ENCODE measurements around the gene CATSPERZ.

GRCh38 chr11:64340671-64341335 is 40.6 kb downstream of the CATSPERZ start:
- TF ChIP-seq CTCF (IDR thresholded peaks at IDR 0.05), result no peak
- TF ChIP-seq POLR2A (IDR thresholded peaks at IDR 0.05), result no peak
- TF ChIP-seq POLR2AphosphoS5 (IDR thresholded peaks at IDR 0.05), result no peak
- TF ChIP-seq EP300 (IDR thresholded peaks at IDR 0.05), result no peak
